Left cardiac atrium (tissue), 4 donors: ENCODE results near the gene TOM1L2. TPM values are rescaled to one million over a fixed set of nuclear protein-coding genes. Genes with fewer than 3 reads are reported as not detected.
A peak's percentile ranks its signal among the peaks of the same experiment; 100 is the strongest.
"Not testable (repeated sequence)": the region's sequence is repeated elsewhere in the genome, so short reads cannot be mapped to it uniquely, and the experiment has no call there.

ENCODE experiments used
- ATAC-seq, 2 donors: fragments of 200-7000 bp; cut with Tn5 transposase; one replicate each; pipeline ENCODE4 v1.9.1; 2020; ENCODE audit warnings: mild to moderate bottlenecking in 2 of 2, moderate library complexity in 2 of 2
- DNase-seq: peaks from one replicate; pipeline ENCODE4 v3.0.0-alpha.2; 2020
- intact Hi-C, 2 donors: fragments of 100-400 bp; cut with DNase I; formaldehyde crosslinking; loops; one replicate each; pipeline versions ENCODE4 v1.14.1 to v1.15.1; 2022 to 2023
- total RNA-seq, 2 donors: library from RNA; stranded (reverse); fragmentation: NEBNext Ultra II Directional; extraction: Animal tissue kit (Norgen Biotek cat#: 25700); gene quantifications; one replicate each; pipeline ENCODE4 v1.2.1, GENCODE V29; 2021
- donor health status: DM: no; HTN: yes; CAD: no.
- donor health status: DM: no; HTN: yes; CAD: no; lungs with severe emphysema.
- donor health status: DM: yes; HTN: yes; CAD: no.
- donor health status: Dilated cardiomyopathy.

Gene TOM1L2
- total RNA-seq, 2 donors from 2014 or later: 179 to 183 TPM

- intact Hi-C loops: loop anchor here (1.0 to 10.0 kb wide), 4 partner anchors 47 to 223 kb away; partner anchors contain the start of genes ATPAF2 (in 1 of the 2) and GID4 (in 1 of the 2)
- DNase-seq (no peak), ATAC-seq (no peak)
Measured at GRCh38 chr17:17811381-17812210, 160.6 kb downstream of the TOM1L2 start.

GRCh38 chr17:17810895-17811248 lies 161.3 kb downstream of the TOM1L2 start:
- intact Hi-C loops: loop anchor here in 1 of 2 donors (5.0 to 10.0 kb wide), 2 partner anchors 106 to 224 kb away; partner anchors contain the start of genes ATPAF2 and GID4
- DNase-seq (no peak), ATAC-seq (no peak)

- ATAC-seq (peak; percentile 38 to 54), DNase-seq (peak; percentile 75)
Measured at GRCh38 chr17:17810084-17810894, 161.9 kb downstream of the TOM1L2 start.

GRCh38 chr17:17809531-17810083 lies 162.6 kb downstream of the TOM1L2 start:
- intact Hi-C loops: loop anchor here in 1 of 2 donors (5.0 to 10.0 kb wide), 2 partner anchors 108 to 225 kb away; partner anchors contain the start of genes ATPAF2 and GID4
- ATAC-seq (peak in 1 of 2 donors; percentile 2), DNase-seq (peak; percentile 35)

More at GRCh38 chr17:17810084-17810894, 161.9 kb downstream of the TOM1L2 start:
- intact Hi-C loops: loop anchor here in 1 of 2 donors (5.0 to 10.0 kb wide), 2 partner anchors 107 to 225 kb away; partner anchors contain the start of genes ATPAF2 and GID4

- DNase-seq (no peak), ATAC-seq (peak in 1 of 2 donors; percentile 1)
- intact Hi-C loops: no loop called here
Measured at GRCh38 chr17:17808706-17809432, 163.3 kb downstream of the TOM1L2 start.

- ATAC-seq, DNase-seq, intact Hi-C loops: not testable (repeated sequence)
Measured at GRCh38 chr17:17808200-17808599, 164.0 kb downstream of the TOM1L2 start.

- intact Hi-C loops: no loop called here
- ATAC-seq: no peak
- no peak for DNase-seq
Measured at GRCh38 chr17:17807440-17807839, 164.8 kb downstream of the TOM1L2 start.

- DNase-seq: no peak
- intact Hi-C loops: no loop called here
- ATAC-seq: no peak
Measured at GRCh38 chr17:17806611-17807274, 165.5 kb downstream of the TOM1L2 start.

GRCh38 chr17:17806035-17806434 lies 166.2 kb downstream of the TOM1L2 start:
- intact Hi-C loops: no loop called here
- no peak for ATAC-seq
- DNase-seq: no peak

- DNase-seq: peak; percentile 48
- ATAC-seq: peak; percentile 2 to 36
- intact Hi-C loops: no loop called here
Measured at GRCh38 chr17:17805575-17805974, 166.6 kb downstream of the TOM1L2 start.

- ATAC-seq (no peak), DNase-seq (no peak)
- intact Hi-C loops: no loop called here
Measured at GRCh38 chr17:17804007-17804406, 168.2 kb downstream of the TOM1L2 start.

GRCh38 chr17:17801800-17802481 lies 170.3 kb downstream of the TOM1L2 start:
- no peak for ATAC-seq
- DNase-seq: no peak
- intact Hi-C loops: no loop called here

- intact Hi-C loops: no loop called here
- DNase-seq: no peak
- peak; percentile 4 to 27 for ATAC-seq
Measured at GRCh38 chr17:17800504-17801021, 171.6 kb downstream of the TOM1L2 start.

- intact Hi-C loops: no loop called here
- DNase-seq (no peak), ATAC-seq (no peak)
Measured at GRCh38 chr17:17798573-17799255, 173.5 kb downstream of the TOM1L2 start.

GRCh38 chr17:17798010-17798556 lies 174.1 kb downstream of the TOM1L2 start:
- DNase-seq (no peak), ATAC-seq (no peak)
- intact Hi-C loops: no loop called here

GRCh38 chr17:17797119-17797809 lies 174.9 kb downstream of the TOM1L2 start:
- DNase-seq (no peak), ATAC-seq (peak in 1 of 2 donors; percentile 51)
- intact Hi-C loops: no loop called here
